ENCODE results near the gene IL24.

- TF ChIP-seq CTCF (IDR thresholded peaks at IDR 0.05) (no peak), EZH2 (IDR thresholded peaks at IDR 0.05; ENCODE audit: borderline replicate concordance, insufficient read depth, low read depth, low read length, poor library complexity, severe bottlenecking) (no peak)
Observed at GRCh38 chr1:206913766-206914537, 16.7 kb downstream of the IL24 start.
